GM12878 (cell line): ENCODE measurements around the gene SNRPN. TPM values are rescaled to one million over a fixed set of nuclear protein-coding genes. Genes with fewer than 3 reads are reported as not detected.
A peak's percentile ranks its signal among the peaks of the same experiment; 100 is the strongest.

Source experiments
- CBFB ChIP-seq: IDR thresholded peaks from 2 replicates; pipeline ENCODE4 v1.6.1; 2016; ENCODE audit warnings: antibody characterized with exemption, low read depth
- CHD2 ChIP-seq: IDR thresholded peaks from 2 replicates; pipeline ENCODE4 v1.6.1; 2011; ENCODE audit warnings: low read depth, low read length, improper control_type of control experiment, borderline replicate concordance
- CUX1 ChIP-seq: IDR thresholded peaks from 2 replicates; pipeline ENCODE4 v1.6.1; 2012; ENCODE audit warnings: improper control_type of control experiment, low read depth, low read length; ENCODE audit not compliant: insufficient replicate concordance
- HCFC1 ChIP-seq: fragments of 150-350 bp; IDR thresholded peaks from 2 replicates; pipeline ENCODE4 v1.6.1; 2014; ENCODE audit warnings: low read length
- IRF3 ChIP-seq: fragments of 450-650 bp; IDR thresholded peaks from 2 replicates; pipeline ENCODE4 v1.6.1; 2014; ENCODE audit warnings: mild to moderate bottlenecking
- IRF4 ChIP-seq: IDR thresholded peaks from 2 replicates; pipeline ENCODE4 v1.6.1; 2011; ENCODE audit warnings: low read depth, low read length
- MTA2 ChIP-seq: fragments of 450-650 bp; IDR thresholded peaks from 2 replicates; pipeline ENCODE4 v1.6.1; 2016; ENCODE audit warnings: low read depth, mild to moderate bottlenecking, moderate library complexity
- NBN ChIP-seq: fragments of 450-650 bp; IDR thresholded peaks from 2 replicates; pipeline ENCODE4 v1.6.1; 2016
- NFYA ChIP-seq: IDR thresholded peaks from 2 replicates; pipeline ENCODE4 v1.6.1; 2011; ENCODE audit warnings: low read depth, mild to moderate bottlenecking, low read length, improper control_type of control experiment, borderline replicate concordance
- NR2F1 ChIP-seq: fragments of 450-650 bp; conservative IDR thresholded peaks from 2 replicates; pipeline ENCODE4 v1.6.1; 2017; ENCODE audit warnings: mild to moderate bottlenecking
- PBX3 ChIP-seq: IDR thresholded peaks from 2 replicates; pipeline ENCODE4 v1.6.1; 2011; ENCODE audit warnings: mild to moderate bottlenecking, low read depth, low read length, moderate library complexity; ENCODE audit not compliant: insufficient replicate concordance
- RAD21 ChIP-seq: IDR thresholded peaks from 2 replicates; pipeline ENCODE4 v1.6.1; 2011; ENCODE audit warnings: mild to moderate bottlenecking, low read depth, low read length, moderate library complexity; ENCODE audit not compliant: insufficient read depth
- SMAD1 ChIP-seq: fragments of 450-650 bp; IDR thresholded peaks from 2 replicates; pipeline ENCODE4 v1.6.1; 2018; ENCODE audit warnings: mild to moderate bottlenecking, low read depth; ENCODE audit not compliant: partially characterized antibody
- STAT1 ChIP-seq: fragments of 450-650 bp; conservative IDR thresholded peaks from 2 replicates; pipeline ENCODE4 v1.6.1; 2014; ENCODE audit warnings: antibody characterized with exemption, mild to moderate bottlenecking
- ZBTB33 ChIP-seq: fragments of 450-650 bp; IDR thresholded peaks from 2 replicates; pipeline ENCODE4 v1.6.1; 2017; ENCODE audit warnings: mild to moderate bottlenecking
- ZNF592 ChIP-seq: fragments of 450-650 bp; IDR thresholded peaks from 2 replicates; pipeline ENCODE4 v1.6.1; 2017; ENCODE audit warnings: mild to moderate bottlenecking, moderate library complexity
- polyA plus RNA-seq, 11 experiments: library from polyadenylated mRNA; depleted of rRNA in 4 of 11; unstranded in 6 of 11; stranded (reverse) in 5 of 11; fragments of >200 nt; fragmentation: Nextera tagmentation in 4 of 11; fragmentation: Illumina TruSeq in 1 of 11; extraction: Ambion mirVana in 4 of 11; extraction: Trizol in 1 of 11; gene quantifications; 1 replicate in 1 of 11; 2 replicates in 10 of 11; pipeline versions ENCODE4 v1.2.1 to v1.2.3, GENCODE V29; 2011 to 2016; ENCODE audit warnings: inconsistent platforms in 2 of 11, missing spikeins in 2 of 11, low read depth in 1 of 11
- total RNA-seq, 4 experiments: library from RNA; depleted of rRNA in 3 of 4; stranded (reverse); fragments of >200 nt in 3 of 4; fragmentation: Illumina TruSeq in 1 of 4; extraction: Trizol in 1 of 4; gene quantifications; 2 replicates each; pipeline versions ENCODE4 v1.2.1 to v1.2.3, GENCODE V29; 2013 to 2021

SNRPN gene
- total and polyA plus RNA-seq, 10 of the 15 experiments (the other 5 are each of a cell fraction or from before 2014, with no cell fraction given), result 9.1 to 103 (median 45.5) TPM

GRCh38 chr15:24954783-24955530 is at the start of gene SNRPN, which contains the start of gene SNURF (continued):
- TF ChIP-seq SMAD1 (no peak), ZBTB33 (no peak), NFYA (no peak), CBFB (no peak), NBN (0 out of 2 replicates have a peak, but pooled peaks have one; percentile 23), PBX3 (no peak), CUX1 (no peak), IRF4 (no peak), IRF3 (no peak), STAT1 (no peak), HCFC1 (no peak), NR2F1 (no peak), ZNF592 (no peak), CHD2 (no peak), MTA2 (no peak), RAD21 (no peak)
